ENCODE data around the gene H1-8. TPM values are rescaled to one million over a fixed set of nuclear protein-coding genes. Genes with fewer than 3 reads are reported as not detected.
A peak's percentile ranks its signal among the peaks of the same experiment; 100 is the strongest.

Gene H1-8
- total and polyA plus RNA-seq, 11 donors: not detected

- Histone ChIP-seq H3K4me3 (no peak overlapping the region), H3K4me1 (peaks cover 0 to 11% (median 7%) of the 10 kb centered on the region in 12 donors), H3K36me3 (no peaks in the 10 kb centered on the region), H3K27me3 (no peaks in the 10 kb centered on the region), H3K9me3 (no peaks in the 10 kb centered on the region), H3K27ac (no peak overlapping the region)
- 89 to 95% (median 93%) methylated on average over 9 to 11 of the region's 11 CpGs for WGBS, 4 donors
- no peak for DNase-seq
- intact Hi-C loops (cut with DNase I): no loop called here
- no peak for ATAC-seq
- no peak for TF ChIP-seq CTCF (IDR thresholded peaks at IDR 0.05)
- TF ChIP-seq POLR2A (IDR thresholded peaks at IDR 0.05): no peak
Measured at GRCh38 chr3:129531699-129532098, 11.3 kb upstream of the H1-8 start.

- H3K27me3 ChIP-seq: no peaks in the 10 kb centered on the region
- no peak overlapping the region for H3K4me3 ChIP-seq
- peaks cover 0 to 11% (median 7%) of the 10 kb centered on the region in 12 donors for H3K4me1 ChIP-seq
- no peak for ATAC-seq
- WGBS, 4 donors: 96 to 98% (median 97%) methylated on average over 20 of the region's 20 CpGs
- intact Hi-C loops (cut with DNase I): no loop called here
- TF ChIP-seq CTCF (IDR thresholded peaks at IDR 0.05): no peak
- TF ChIP-seq POLR2A (IDR thresholded peaks at IDR 0.05): no peak
- no peaks in the 10 kb centered on the region for H3K9me3 ChIP-seq
- H3K36me3 ChIP-seq: no peaks in the 10 kb centered on the region
- no peak overlapping the region for H3K27ac ChIP-seq
- DNase-seq: peak in 1 of 5 donors; percentile 33
Measured at GRCh38 chr3:129532261-129532660, 10.7 kb upstream of the H1-8 start.

GRCh38 chr3:129533406-129533805 lies 9.6 kb upstream of the H1-8 start:
- peak in 1 of 5 donors; percentile 40 for DNase-seq
- intact Hi-C loops (cut with DNase I): no loop called here

GRCh38 chr3:129534428-129535027 lies 8.4 kb upstream of the H1-8 start:
- Histone ChIP-seq H3K4me3 (no peak overlapping the region), H3K36me3 (no peaks in the 10 kb centered on the region), H3K27me3 (no peaks in the 10 kb centered on the region), H3K4me1 (peaks cover 0 to 10% (median 6%) of the 10 kb centered on the region in 12 donors), H3K27ac (no peak overlapping the region), H3K9me3 (no peaks in the 10 kb centered on the region)
- intact Hi-C loops (cut with DNase I): no loop called here
- 78 to 88% (median 85%) methylated on average over 4 of the region's 4 CpGs for WGBS, 4 donors
- TF ChIP-seq CTCF (IDR thresholded peaks at IDR 0.05) (no peak), POLR2A (IDR thresholded peaks at IDR 0.05) (no peak)
- DNase-seq: no peak
- no peak for ATAC-seq

More at GRCh38 chr3:129533406-129533805, 9.6 kb upstream of the H1-8 start:
- Histone ChIP-seq H3K9me3 (no peaks in the 10 kb centered on the region), H3K4me1 (peaks cover 0 to 11% (median 7%) of the 10 kb centered on the region in 12 donors), H3K27ac (no peak overlapping the region), H3K36me3 (no peaks in the 10 kb centered on the region), H3K27me3 (no peaks in the 10 kb centered on the region), H3K4me3 (no peak overlapping the region)
- WGBS, 4 donors: 95 to 97% (median 96%) methylated on average over 16 of the region's 16 CpGs
- ATAC-seq: no peak
- TF ChIP-seq POLR2A (IDR thresholded peaks at IDR 0.05): no peak
- no peak for TF ChIP-seq CTCF (IDR thresholded peaks at IDR 0.05)

Measured in heart left ventricle (tissue), 16 donors.